Common myeloid progenitor, CD34-positive (primary cell): ENCODE data around the gene MVB12B.
A peak's percentile ranks its signal among the peaks of the same experiment; 100 is the strongest.

Experiments used
- CTCF ChIA-PET: fragments of 350-600 bp; sonication (Branson Sonifier 250); formaldehyde crosslinking; loops from one replicate; lab custom pipeline; 2021; ENCODE audit warnings: antibody characterized with exemption; lab: Charles Lee
- POLR2A ChIA-PET: fragments of 350-600 bp; sonication (Branson Sonifier 250); formaldehyde crosslinking; loops from one replicate; lab custom pipeline; 2021; ENCODE audit warnings: antibody characterized with exemption; lab: Charles Lee
- DNase-seq, 3 donors: peaks; one replicate each; pipeline versions ENCODE4 v3.0.0 to v3.0.0-alpha.2; 2013
- H3K27ac ChIP-seq, 2 experiments: 1 replicate in 1 of 2; 2 replicates in 1 of 2; pipeline ENCODE4 v1.7.0; 2013; ENCODE audit warnings: inconsistent platforms in 2 of 2, low read length in 2 of 2, mild to moderate bottlenecking in 2 of 2, low read depth in 1 of 2, moderate library complexity in 1 of 2; ENCODE audit not compliant: severe bottlenecking in 2 of 2, insufficient read depth in 1 of 2, poor library complexity in 1 of 2
- H3K27me3 ChIP-seq, 5 experiments: replicated peaks in 2 of 5; 1 replicate in 3 of 5; 2 replicates in 2 of 5; pipeline versions ENCODE4 v1.6.1 to v1.7.0; 2013; ENCODE audit warnings: low read length in 4 of 5, mild to moderate bottlenecking in 2 of 5, moderate library complexity in 2 of 5, inconsistent platforms in 1 of 5; ENCODE audit not compliant: insufficient read depth in 5 of 5, control insufficient read depth in 4 of 5
- H3K36me3 ChIP-seq, 4 experiments: 1 replicate in 2 of 4; 2 replicates in 2 of 4; pipeline versions ENCODE4 v1.6.1 to v1.7.0; 2013; ENCODE audit warnings: low read length in 3 of 4, control low read depth in 1 of 4, mild to moderate bottlenecking in 1 of 4; ENCODE audit not compliant: control insufficient read depth in 4 of 4, insufficient read depth in 4 of 4
- H3K4me1 ChIP-seq, 4 experiments: 1 replicate in 3 of 4; 2 replicates in 1 of 4; pipeline versions ENCODE4 v1.6.1 to v1.7.1; 2013; ENCODE audit warnings: low read length in 3 of 4, mild to moderate bottlenecking in 3 of 4, control low read depth in 1 of 4, inconsistent platforms in 1 of 4, moderate library complexity in 1 of 4; ENCODE audit not compliant: control insufficient read depth in 4 of 4, insufficient read depth in 4 of 4; ENCODE audit errors: control extremely low read depth in 1 of 4
- H3K4me3 ChIP-seq, 7 experiments: 1 replicate in 4 of 7; 2 replicates in 3 of 7; pipeline versions ENCODE4 v1.5.1 to v1.7.0; 2013; ENCODE audit warnings: mild to moderate bottlenecking in 7 of 7, low read length in 6 of 7, moderate library complexity in 6 of 7, inconsistent platforms in 2 of 7, low read depth in 2 of 7, control low read depth in 1 of 7; ENCODE audit not compliant: insufficient read depth in 4 of 7, control insufficient read depth in 1 of 7; ENCODE audit errors: extremely low read depth in 1 of 7
- H3K9me3 ChIP-seq, 5 experiments: 1 replicate in 4 of 5; 2 replicates in 1 of 5; pipeline versions ENCODE4 v1.6.1 to v1.7.1; 2013; ENCODE audit warnings: low read length in 4 of 5, mild to moderate bottlenecking in 2 of 5, inconsistent platforms in 1 of 5, low read depth in 1 of 5, moderate library complexity in 1 of 5; ENCODE audit not compliant: control insufficient read depth in 4 of 5, insufficient read depth in 2 of 5; ENCODE audit errors: control extremely low read depth in 1 of 5
- WGBS: methylation state at CpG from one replicate; pipeline ENCODE4 v1.1.5; 2013; ENCODE audit not compliant: insufficient coverage; 5-methylcytosine and 5-hydroxymethylcytosine counted together

MVB12B gene

DNA sequence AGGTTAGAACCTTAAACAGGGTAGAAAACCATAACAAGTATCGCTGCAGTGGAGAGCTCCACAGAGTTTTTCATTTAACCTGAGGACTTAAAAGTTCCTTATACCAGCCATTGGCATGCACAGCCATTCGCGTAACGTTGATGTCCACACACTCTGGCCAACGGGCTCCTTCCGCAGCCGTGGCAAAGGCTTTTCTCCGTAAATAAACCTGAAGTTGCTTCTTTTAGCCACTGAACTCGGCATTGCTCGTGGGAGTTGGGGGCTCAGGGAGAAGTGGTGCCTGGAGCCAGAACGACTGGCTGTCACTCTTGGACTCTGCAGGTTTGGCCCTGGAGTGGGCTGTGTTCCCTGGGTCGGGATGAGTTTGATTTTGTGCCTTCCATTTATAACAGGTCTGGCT is 161.2 kb downstream of the MVB12B start:
- H3K4me1 ChIP-seq: peaks cover 4 to 33% (median 24%) of the 10 kb centered on the region in 4 experiments
- ChIA-PET CTCF (no interaction called here), POLR2A (no interaction called here)
- H3K4me3 ChIP-seq: no peak overlapping the region
- peaks cover 0 to 2% (median 1%) of the 10 kb centered on the region in 4 experiments for H3K36me3 ChIP-seq
- DNase-seq: no peak
- H3K9me3 ChIP-seq: no peaks in the 10 kb centered on the region
- WGBS: 88% methylated on average over 10 of the region's 12 CpGs
- H3K27ac ChIP-seq: no peak overlapping the region
- no peaks in the 10 kb centered on the region for H3K27me3 ChIP-seq

GRCh38 chr9:126488310-126488709 is 161.7 kb downstream of the MVB12B start:
- Histone ChIP-seq H3K36me3 (peaks cover 0 to 2% (median 1%) of the 10 kb centered on the region in 4 experiments), H3K27ac (no peak overlapping the region), H3K9me3 (no peaks in the 10 kb centered on the region), H3K4me1 (peaks cover 4 to 33% (median 24%) of the 10 kb centered on the region in 4 experiments), H3K27me3 (no peaks in the 10 kb centered on the region), H3K4me3 (no peak overlapping the region)
- no peak for DNase-seq
- POLR2A ChIA-PET: no interaction called here
- WGBS: 88% methylated on average over 7 of the region's 8 CpGs
- CTCF ChIA-PET: interaction anchor here (1.0 to 1.1 kb wide), 4 partner anchors 18 to 170 kb away, joined by 3 to 4 read pairs (median 3); no protein-coding TSS in a partner anchor

DNA sequence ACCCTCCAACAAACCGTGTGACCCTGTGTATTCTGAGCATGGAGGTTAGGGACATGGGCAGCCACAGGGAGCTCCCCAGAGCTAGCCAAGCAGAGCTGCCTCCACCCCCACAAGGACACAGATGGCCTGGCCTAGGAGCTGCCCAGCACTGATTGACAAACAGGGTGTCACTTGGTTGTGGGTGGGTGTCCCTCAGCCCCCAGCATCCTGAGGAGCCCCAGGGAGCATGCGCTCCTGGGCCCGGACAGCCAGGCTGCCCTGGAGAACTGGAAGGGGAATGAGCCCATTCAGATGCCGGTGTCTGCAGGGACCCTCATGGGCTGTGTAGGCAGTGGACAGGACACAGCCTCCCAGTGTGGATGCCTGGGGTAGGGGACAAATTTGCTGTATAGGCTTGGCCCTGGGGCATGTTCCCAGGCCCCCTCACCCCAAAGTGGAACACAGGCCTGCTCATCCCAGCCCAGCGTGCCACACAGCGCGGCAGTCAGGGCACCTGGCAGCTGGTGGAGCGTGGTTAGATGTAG is 162.3 kb downstream of the MVB12B start:
- Histone ChIP-seq H3K4me1 (peaks cover 4 to 32% (median 25%) of the 10 kb centered on the region in 4 experiments), H3K27me3 (no peaks in the 10 kb centered on the region), H3K27ac (no peak overlapping the region), H3K36me3 (peaks cover 0 to 2% (median 0%) of the 10 kb centered on the region in 4 experiments), H3K9me3 (no peaks in the 10 kb centered on the region), H3K4me3 (no peak overlapping the region)
- DNase-seq: no peak
- 100% methylated on average over 8 of the region's 8 CpGs for WGBS
- ChIA-PET CTCF (interaction anchor here (1.0 to 1.1 kb wide), 5 partner anchors 11 to 171 kb away, joined by 3 to 4 read pairs (median 3); no protein-coding TSS in a partner anchor), POLR2A (no interaction called here)

DNA sequence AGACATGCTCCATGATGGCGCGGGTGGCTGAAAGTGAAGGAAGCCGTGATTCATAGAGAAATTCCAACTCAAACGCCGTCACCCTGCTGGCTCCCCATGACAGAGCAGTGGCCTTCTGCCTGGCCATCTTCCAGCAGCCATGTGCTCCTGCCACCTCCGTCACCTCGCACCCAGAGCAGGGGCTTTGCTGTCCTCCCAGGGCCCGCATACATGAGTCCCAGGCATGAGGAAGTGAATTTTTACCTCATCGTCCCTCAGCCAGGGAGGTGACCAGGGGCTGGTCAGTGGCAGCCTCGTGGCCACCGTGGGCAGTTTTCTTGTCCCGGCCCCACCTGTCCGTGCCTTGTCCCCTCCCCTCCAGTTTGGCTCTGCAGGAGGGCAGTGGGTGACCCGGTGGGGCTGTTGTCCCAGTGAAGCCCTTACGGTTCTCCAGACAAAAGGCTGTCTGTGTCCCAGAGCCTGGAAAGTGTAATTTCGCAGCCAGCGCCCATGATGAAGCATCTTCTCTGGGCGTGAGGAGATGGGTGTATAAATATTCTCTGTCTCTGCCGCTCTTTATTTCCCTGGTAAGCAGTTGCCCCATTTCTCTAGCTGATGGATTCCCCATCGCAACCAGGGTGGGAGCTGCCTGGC is 163.1 kb downstream of the MVB12B start:
- no peak for DNase-seq
- POLR2A ChIA-PET: no interaction called here
- no peak overlapping the region for H3K27ac ChIP-seq
- H3K9me3 ChIP-seq: no peaks in the 10 kb centered on the region
- peak overlapping the region in 1 of 7 experiments; percentile 61 for H3K4me3 ChIP-seq
- peaks cover 4 to 34% (median 24%) of the 10 kb centered on the region in 4 experiments for H3K4me1 ChIP-seq
- CTCF ChIA-PET: interaction anchor here (0.6 to 12.3 kb wide), 13 partner anchors 7 to 186 kb away, joined by 3 to 104 read pairs (median 11); no protein-coding TSS in a partner anchor
- 88% methylated on average over 20 of the region's 20 CpGs for WGBS
- no peaks in the 10 kb centered on the region for H3K27me3 ChIP-seq
- H3K36me3 ChIP-seq: peaks cover 0 to 2% (median 0%) of the 10 kb centered on the region in 4 experiments

DNA sequence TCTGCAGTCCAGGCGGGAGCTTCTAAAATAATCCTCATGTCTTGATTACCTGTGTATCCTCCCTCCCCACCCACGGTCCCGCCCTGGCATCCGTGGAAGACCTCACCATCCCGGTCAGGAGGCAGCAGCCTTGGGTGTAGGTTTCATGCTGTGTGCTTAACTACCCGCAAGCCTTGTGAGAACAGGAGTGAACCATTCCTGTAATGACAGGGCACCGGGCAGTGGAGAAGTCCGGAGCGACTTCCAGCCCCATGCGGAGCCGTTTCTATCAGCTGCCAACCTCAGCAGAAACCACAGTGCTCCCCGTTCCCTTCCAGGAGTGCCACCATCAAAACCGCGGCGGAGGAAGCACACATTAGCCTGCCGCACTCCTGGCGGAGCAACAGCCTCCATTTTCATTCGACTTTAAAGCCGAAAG is 163.6 kb downstream of the MVB12B start:
- no peaks in the 10 kb centered on the region for H3K27me3 ChIP-seq
- DNase-seq: peak; percentile 49 to 76 (median 68)
- no peaks in the 10 kb centered on the region for H3K9me3 ChIP-seq
- CTCF ChIA-PET: interaction anchor here (0.6 to 12.3 kb wide), 22 partner anchors 8 to 1083 kb away, joined by 3 to 104 read pairs (median 7); no protein-coding TSS in a partner anchor
- no peak overlapping the region for H3K27ac ChIP-seq
- H3K4me1 ChIP-seq: peaks cover 4 to 34% (median 24%) of the 10 kb centered on the region in 4 experiments
- H3K4me3 ChIP-seq: peak overlapping the region in 4 of 7 experiments; percentile 16 to 61 (median 47)
- POLR2A ChIA-PET: interaction anchor here (0.6 to 1.2 kb wide), 2 partner anchors 92 to 1005 kb away, joined by 3 to 4 read pairs; no protein-coding TSS in a partner anchor
- WGBS: 15% methylated on average over 12 of the region's 19 CpGs
- peaks cover 0 to 2% (median 0%) of the 10 kb centered on the region in 4 experiments for H3K36me3 ChIP-seq

GRCh38 chr9:126490871-126491567 is 164.4 kb downstream of the MVB12B start:
- POLR2A ChIA-PET: interaction anchor here (0.6 to 1.2 kb wide), 3 partner anchors 19 to 1006 kb away, joined by 3 to 4 read pairs (median 4); no protein-coding TSS in a partner anchor
- peaks cover 0 to 2% (median 0%) of the 10 kb centered on the region in 4 experiments for H3K36me3 ChIP-seq
- peaks cover 4 to 34% (median 24%) of the 10 kb centered on the region in 4 experiments for H3K4me1 ChIP-seq
- H3K27me3 ChIP-seq: no peaks in the 10 kb centered on the region
- H3K4me3 ChIP-seq: peak overlapping the region in 1 of 7 experiments; percentile 61
- WGBS: 55% methylated on average over 15 of the region's 20 CpGs
- CTCF ChIA-PET: interaction anchor here (0.7 to 12.3 kb wide), 35 partner anchors 8 to 1084 kb away, joined by 3 to 104 read pairs (median 5); no protein-coding TSS in a partner anchor
- peak; percentile 67 to 83 (median 67) for DNase-seq
- H3K9me3 ChIP-seq: no peaks in the 10 kb centered on the region
- no peak overlapping the region for H3K27ac ChIP-seq
